ENCODE measurements around the gene CDK5. TPM values are rescaled to one million over a fixed set of nuclear protein-coding genes. Genes with fewer than 3 reads are reported as not detected.

CDK5 gene
- total and polyA plus RNA-seq, 10 of the 15 experiments (the other 5 are each of a cell fraction or from before 2014, with no cell fraction given), result 1.5 to 33.4 (median 21.6) TPM

GRCh38 chr7:151089893-151090730 is 32.4 kb upstream of the CDK5 start (continued):
- no peak for TF ChIP-seq ZBTB33 (IDR thresholded peaks at IDR 0.05)
- TF ChIP-seq NBN (IDR thresholded peaks at IDR 0.05), result no peak
- TF ChIP-seq, protein P1, sequence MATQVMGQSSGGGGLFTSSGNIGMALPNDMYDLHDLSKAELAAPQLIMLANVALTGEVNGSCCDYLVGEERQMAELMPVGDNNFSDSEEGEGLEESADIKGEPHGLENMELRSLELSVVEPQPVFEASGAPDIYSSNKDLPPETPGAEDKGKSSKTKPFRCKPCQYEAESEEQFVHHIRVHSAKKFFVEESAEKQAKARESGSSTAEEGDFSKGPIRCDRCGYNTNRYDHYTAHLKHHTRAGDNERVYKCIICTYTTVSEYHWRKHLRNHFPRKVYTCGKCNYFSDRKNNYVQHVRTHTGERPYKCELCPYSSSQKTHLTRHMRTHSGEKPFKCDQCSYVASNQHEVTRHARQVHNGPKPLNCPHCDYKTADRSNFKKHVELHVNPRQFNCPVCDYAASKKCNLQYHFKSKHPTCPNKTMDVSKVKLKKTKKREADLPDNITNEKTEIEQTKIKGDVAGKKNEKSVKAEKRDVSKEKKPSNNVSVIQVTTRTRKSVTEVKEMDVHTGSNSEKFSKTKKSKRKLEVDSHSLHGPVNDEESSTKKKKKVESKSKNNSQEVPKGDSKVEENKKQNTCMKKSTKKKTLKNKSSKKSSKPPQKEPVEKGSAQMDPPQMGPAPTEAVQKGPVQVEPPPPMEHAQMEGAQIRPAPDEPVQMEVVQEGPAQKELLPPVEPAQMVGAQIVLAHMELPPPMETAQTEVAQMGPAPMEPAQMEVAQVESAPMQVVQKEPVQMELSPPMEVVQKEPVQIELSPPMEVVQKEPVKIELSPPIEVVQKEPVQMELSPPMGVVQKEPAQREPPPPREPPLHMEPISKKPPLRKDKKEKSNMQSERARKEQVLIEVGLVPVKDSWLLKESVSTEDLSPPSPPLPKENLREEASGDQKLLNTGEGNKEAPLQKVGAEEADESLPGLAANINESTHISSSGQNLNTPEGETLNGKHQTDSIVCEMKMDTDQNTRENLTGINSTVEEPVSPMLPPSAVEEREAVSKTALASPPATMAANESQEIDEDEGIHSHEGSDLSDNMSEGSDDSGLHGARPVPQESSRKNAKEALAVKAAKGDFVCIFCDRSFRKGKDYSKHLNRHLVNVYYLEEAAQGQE (IDR thresholded peaks at IDR 0.05; ENCODE audit: low read depth, low read length), result no peak
- TF ChIP-seq KLF5 (IDR thresholded peaks at IDR 0.05; ENCODE audit: partially characterized antibody), result no peak
- TF ChIP-seq TARDBP (IDR thresholded peaks at IDR 0.05; ENCODE audit: borderline replicate concordance), result no peak
- TF ChIP-seq IRF3 (IDR thresholded peaks at IDR 0.05), result no peak
- TF ChIP-seq ESRRA (IDR thresholded peaks at IDR 0.05; ENCODE audit: low read length), result no peak
